Measurements from ENCODE around the gene HPS4. TPM values are rescaled to one million over a fixed set of nuclear protein-coding genes. Genes with fewer than 3 reads are reported as not detected.
"Not testable (repeated sequence)": the region's sequence is repeated elsewhere in the genome, so short reads cannot be mapped to it uniquely, and the experiment has no call there.

The HPS4 gene
- total RNA-seq = 39.0 and 39.4 TPM in 2 replicates

DNA sequence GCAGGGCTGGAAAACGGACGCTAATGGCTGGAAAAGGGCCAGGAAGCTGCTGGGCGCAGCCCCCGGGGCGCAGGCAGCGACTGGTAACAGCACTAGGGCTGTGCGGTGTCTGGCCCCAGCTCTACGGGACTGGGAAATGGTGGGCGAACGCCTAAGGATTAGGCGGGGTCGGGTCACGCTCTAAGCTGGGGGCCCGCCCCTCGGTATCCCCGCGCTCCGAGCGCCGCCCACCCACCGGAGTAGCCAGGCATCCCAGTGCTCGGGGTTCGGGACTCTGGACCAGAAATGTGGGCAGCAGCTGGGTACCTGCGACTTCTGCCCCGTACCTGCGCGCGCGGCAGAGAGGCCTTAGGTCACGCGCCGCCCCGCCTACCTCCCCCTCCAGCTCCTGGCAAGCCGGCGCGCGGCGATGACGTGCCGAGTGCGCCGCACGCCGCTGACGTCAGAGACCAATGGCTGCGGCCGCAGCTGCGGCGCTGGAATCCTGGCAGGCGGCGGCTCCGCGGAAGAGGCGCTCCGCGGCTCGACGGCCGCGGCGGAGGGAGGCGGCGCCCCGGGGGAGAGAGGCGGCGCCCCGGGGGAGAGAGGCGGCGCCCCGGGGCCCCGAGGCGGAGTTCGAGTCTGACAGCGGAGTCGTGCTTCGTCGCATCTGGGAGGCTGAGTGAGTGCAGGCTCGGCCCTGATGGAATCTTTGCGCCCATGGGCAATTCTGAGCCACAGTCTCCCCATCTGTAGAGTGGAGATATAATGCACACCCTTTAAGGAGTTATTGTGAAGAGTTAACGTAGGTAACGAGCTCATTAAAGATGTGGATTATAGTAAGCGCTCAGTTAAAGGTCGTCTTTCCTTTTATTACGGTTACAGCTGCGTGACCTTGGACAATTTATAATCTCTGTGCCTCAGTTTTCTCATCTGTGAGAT is at the start of gene HPS4, which contains the start of gene SRRD:
Gene HPS4, minus strand, starts transcription at position 345 of the 921 bp plus-strand sequence. CDS start 2,021 bp downstream, outside the sequence.
Gene SRRD, plus strand, starts transcription at position 439 of the 921 bp plus-strand sequence. Its CDS starts 14 bp downstream, at position 453.
- intact Hi-C loops (cut with micrococcal nuclease) = loop anchor here (2.0 to 5.0 kb wide), 3 partner anchors 29 to 189 kb away; partner anchors contain the start of genes ASPHD2 and TFIP11
- Mint-ChIP-seq H3K4me1 (ENCODE audit: low read depth) (peaks cover 60% of the 10 kb centered on the region), H3K4me3 (ENCODE audit: low read depth) (peak within 1 kb of the TSS; percentile 89), H3K9me3 (no peaks in the 10 kb centered on the region), H3K36me3 (ENCODE audit: low read depth) (peaks cover 39% of the 10 kb centered on the region), H3K27me3 (ENCODE audit: low read depth) (no peaks in the 10 kb centered on the region), H3K27ac (peak within 1 kb of the TSS; percentile 86)
- DNase-seq (ENCODE audit: low spot score) = peak; percentile 90

DNA sequence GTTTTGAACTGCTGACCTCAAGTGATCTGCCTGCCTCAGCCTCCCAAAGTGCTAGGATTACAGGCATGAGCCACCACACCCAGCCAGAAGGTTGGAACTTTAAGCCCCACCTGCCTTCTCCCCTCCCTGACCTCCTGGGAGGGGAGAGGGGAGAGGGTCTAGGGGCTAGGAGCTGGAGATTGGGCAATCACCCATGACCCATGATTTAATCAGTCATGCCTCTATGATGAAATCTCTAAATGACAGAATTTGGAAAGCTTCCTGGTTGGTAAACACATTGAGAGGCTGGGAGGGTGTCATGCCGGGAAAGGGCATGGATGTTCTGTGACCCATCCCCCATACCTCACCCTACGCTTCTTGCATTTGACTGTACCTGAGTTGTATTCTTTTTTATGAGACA is 45.8 kb upstream of the HPS4 start:
- Mint-ChIP-seq H3K27ac (no peak overlapping the region), H3K4me3 (ENCODE audit: low read depth) (no peak overlapping the region), H3K9me3 (no peaks in the 10 kb centered on the region), H3K36me3 (ENCODE audit: low read depth) (peaks cover 23% of the 10 kb centered on the region), H3K4me1 (ENCODE audit: low read depth) (peaks cover 6% of the 10 kb centered on the region), H3K27me3 (ENCODE audit: low read depth) (no peaks in the 10 kb centered on the region)
- intact Hi-C loops (cut with micrococcal nuclease) = no loop called here
- DNase-seq (ENCODE audit: low spot score) = no peak

- H3K4me3 Mint-ChIP-seq (ENCODE audit: low read depth); intact Hi-C loops (cut with micrococcal nuclease); H3K9me3 Mint-ChIP-seq; H3K27me3 Mint-ChIP-seq (ENCODE audit: low read depth); H3K4me1 Mint-ChIP-seq (ENCODE audit: low read depth); DNase-seq (ENCODE audit: low spot score); H3K27ac Mint-ChIP-seq: not testable (repeated sequence)
- H3K36me3 Mint-ChIP-seq (ENCODE audit: low read depth) = peaks cover 23% of the 10 kb centered on the region
These were observed 44.9 kb upstream of the HPS4 start for GRCh38 chr22:26528518-26528917.

- Mint-ChIP-seq H3K4me3 (ENCODE audit: low read depth) (no peak overlapping the region), H3K4me1 (ENCODE audit: low read depth) (peaks cover 6% of the 10 kb centered on the region), H3K9me3 (no peaks in the 10 kb centered on the region), H3K27me3 (ENCODE audit: low read depth) (no peaks in the 10 kb centered on the region), H3K27ac (no peak overlapping the region), H3K36me3 (ENCODE audit: low read depth) (peaks cover 23% of the 10 kb centered on the region)
- intact Hi-C loops (cut with micrococcal nuclease) = no loop called here
- no peak for DNase-seq (ENCODE audit: low spot score)
These were observed 44.2 kb upstream of the HPS4 start for GRCh38 chr22:26527574-26528465.

- Mint-ChIP-seq H3K27ac (no peak overlapping the region), H3K36me3 (ENCODE audit: low read depth) (peaks cover 17% of the 10 kb centered on the region), H3K4me1 (ENCODE audit: low read depth) (no peaks in the 10 kb centered on the region), H3K27me3 (ENCODE audit: low read depth) (no peaks in the 10 kb centered on the region), H3K4me3 (ENCODE audit: low read depth) (no peak overlapping the region), H3K9me3 (no peaks in the 10 kb centered on the region)
- intact Hi-C loops (cut with micrococcal nuclease) = no loop called here
- DNase-seq (ENCODE audit: low spot score) = no peak
These were observed 43.6 kb upstream of the HPS4 start for GRCh38 chr22:26527167-26527566.

- no peaks in the 10 kb centered on the region for H3K9me3 Mint-ChIP-seq
- H3K36me3 Mint-ChIP-seq (ENCODE audit: low read depth) = peaks cover 8% of the 10 kb centered on the region
- H3K27me3 Mint-ChIP-seq (ENCODE audit: low read depth) = no peaks in the 10 kb centered on the region
- H3K4me3 Mint-ChIP-seq (ENCODE audit: low read depth) = no peak overlapping the region
- no peak for DNase-seq (ENCODE audit: low spot score)
- intact Hi-C loops (cut with micrococcal nuclease) = no loop called here
- no peak overlapping the region for H3K27ac Mint-ChIP-seq
- no peaks in the 10 kb centered on the region for H3K4me1 Mint-ChIP-seq (ENCODE audit: low read depth)
These were observed 42.5 kb upstream of the HPS4 start for GRCh38 chr22:26525946-26526564.

- H3K4me3 Mint-ChIP-seq (ENCODE audit: low read depth) = no peak overlapping the region
- no peaks in the 10 kb centered on the region for H3K9me3 Mint-ChIP-seq
- H3K27ac Mint-ChIP-seq = no peak overlapping the region
- no peaks in the 10 kb centered on the region for H3K4me1 Mint-ChIP-seq (ENCODE audit: low read depth)
- no peak for DNase-seq (ENCODE audit: low spot score)
- peaks cover 7% of the 10 kb centered on the region for H3K36me3 Mint-ChIP-seq (ENCODE audit: low read depth)
- H3K27me3 Mint-ChIP-seq (ENCODE audit: low read depth) = no peaks in the 10 kb centered on the region
- intact Hi-C loops (cut with micrococcal nuclease) = no loop called here
These were observed 41.3 kb upstream of the HPS4 start for GRCh38 chr22:26524870-26525269.

GRCh38 chr22:26522592-26522991 is 39.0 kb upstream of the HPS4 start:
- peaks cover 4% of the 10 kb centered on the region for H3K36me3 Mint-ChIP-seq (ENCODE audit: low read depth)
- H3K9me3 Mint-ChIP-seq = no peaks in the 10 kb centered on the region
- no peak overlapping the region for H3K27ac Mint-ChIP-seq
- intact Hi-C loops (cut with micrococcal nuclease) = no loop called here
- H3K27me3 Mint-ChIP-seq (ENCODE audit: low read depth) = no peaks in the 10 kb centered on the region
- no peak overlapping the region for H3K4me3 Mint-ChIP-seq (ENCODE audit: low read depth)
- DNase-seq (ENCODE audit: low spot score) = no peak
- H3K4me1 Mint-ChIP-seq (ENCODE audit: low read depth) = no peaks in the 10 kb centered on the region

- intact Hi-C loops (cut with micrococcal nuclease) = no loop called here
- no peak for DNase-seq (ENCODE audit: low spot score)
- no peaks in the 10 kb centered on the region for H3K4me1 Mint-ChIP-seq (ENCODE audit: low read depth)
- peaks cover 3% of the 10 kb centered on the region for H3K36me3 Mint-ChIP-seq (ENCODE audit: low read depth)
- H3K27me3 Mint-ChIP-seq (ENCODE audit: low read depth) = no peaks in the 10 kb centered on the region
- no peak overlapping the region for H3K4me3 Mint-ChIP-seq (ENCODE audit: low read depth)
- H3K9me3 Mint-ChIP-seq = no peaks in the 10 kb centered on the region
- H3K27ac Mint-ChIP-seq = no peak overlapping the region
These were observed 38.4 kb upstream of the HPS4 start for GRCh38 chr22:26522012-26522411.

GRCh38 chr22:26517429-26517828 is 33.8 kb upstream of the HPS4 start:
- Mint-ChIP-seq H3K27ac (no peak overlapping the region), H3K27me3 (ENCODE audit: low read depth) (no peaks in the 10 kb centered on the region), H3K9me3 (no peaks in the 10 kb centered on the region), H3K4me3 (ENCODE audit: low read depth) (no peak overlapping the region), H3K4me1 (ENCODE audit: low read depth) (peaks cover 15% of the 10 kb centered on the region), H3K36me3 (ENCODE audit: low read depth) (peaks cover 2% of the 10 kb centered on the region)
- intact Hi-C loops (cut with micrococcal nuclease) = no loop called here
- no peak for DNase-seq (ENCODE audit: low spot score)

DNA sequence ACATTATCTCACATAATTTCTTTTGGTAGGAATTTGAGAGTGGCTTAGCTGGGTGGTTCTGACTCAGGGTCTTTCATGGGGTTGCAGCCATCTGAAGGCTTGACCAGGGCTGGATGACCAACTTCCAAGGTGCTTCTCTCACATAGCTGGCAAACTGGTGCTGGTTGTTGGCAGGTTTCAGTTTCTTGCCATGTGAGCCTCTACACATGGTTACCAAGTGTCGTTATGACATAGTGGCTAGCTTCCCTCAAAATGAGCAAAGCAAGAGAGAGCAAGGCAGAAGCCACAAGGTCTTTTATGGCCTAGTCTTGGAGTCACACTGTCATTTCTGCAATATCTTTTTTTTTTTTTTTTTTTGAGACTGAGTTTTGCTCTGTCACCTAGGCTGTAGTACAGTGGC is 32.9 kb upstream of the HPS4 start:
- Mint-ChIP-seq H3K36me3 (ENCODE audit: low read depth) (peaks cover 6% of the 10 kb centered on the region), H3K4me1 (ENCODE audit: low read depth) (peaks cover 15% of the 10 kb centered on the region), H3K9me3 (no peaks in the 10 kb centered on the region), H3K27ac (no peak overlapping the region), H3K4me3 (ENCODE audit: low read depth) (no peak overlapping the region), H3K27me3 (ENCODE audit: low read depth) (no peaks in the 10 kb centered on the region)
- intact Hi-C loops (cut with micrococcal nuclease) = no loop called here
- no peak for DNase-seq (ENCODE audit: low spot score)

DNA sequence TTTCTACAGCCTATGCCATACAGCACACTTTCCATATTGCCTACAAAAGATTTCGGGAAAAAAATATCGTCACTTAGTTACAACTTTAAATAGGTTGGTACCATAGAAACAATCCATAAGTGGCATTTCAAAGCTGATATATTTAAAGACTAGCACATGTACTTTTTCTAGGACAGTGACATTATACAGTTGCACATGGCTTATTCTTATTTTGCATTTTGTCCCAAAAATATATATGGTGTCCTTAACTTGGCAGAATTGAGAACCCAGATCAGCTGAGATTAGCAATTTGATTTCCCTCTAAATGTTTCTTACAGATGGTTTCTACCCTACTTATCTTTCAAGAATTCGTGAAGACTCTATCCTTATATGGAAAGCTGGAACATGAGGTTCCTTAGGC is 32.3 kb upstream of the HPS4 start:
- Mint-ChIP-seq H3K36me3 (ENCODE audit: low read depth) (peaks cover 6% of the 10 kb centered on the region), H3K27ac (no peak overlapping the region), H3K4me1 (ENCODE audit: low read depth) (peaks cover 20% of the 10 kb centered on the region), H3K4me3 (ENCODE audit: low read depth) (no peak overlapping the region), H3K9me3 (no peaks in the 10 kb centered on the region), H3K27me3 (ENCODE audit: low read depth) (no peaks in the 10 kb centered on the region)
- intact Hi-C loops (cut with micrococcal nuclease) = no loop called here
- no peak for DNase-seq (ENCODE audit: low spot score)
